Osteoblast (primary cell): ENCODE results near the gene IL6ST. TPM values are rescaled to one million over a fixed set of nuclear protein-coding genes. Genes with fewer than 3 reads are reported as not detected.

Experiments
- DNase-seq: peaks from one replicate; pipeline ENCODE4 v3.0.0; 2011; ENCODE audit warnings: low spot score, mixed read lengths; ENCODE audit not compliant: insufficient read length; ENCODE audit errors: missing footprints
- H2AFZ ChIP-seq: 2 replicates; pipeline ENCODE4 v1.6.0; 2011; ENCODE audit warnings: mild to moderate bottlenecking, low read length
- H3K27ac ChIP-seq: 2 replicates; pipeline ENCODE4 v1.5.1; 2011; ENCODE audit warnings: mild to moderate bottlenecking, low read depth, low read length, moderate library complexity
- H3K27me3 ChIP-seq: 2 replicates; pipeline ENCODE4 v1.6.0; 2012; ENCODE audit warnings: mild to moderate bottlenecking, control low read depth, inconsistent platforms, low read length, moderate library complexity; ENCODE audit not compliant: insufficient read depth
- H3K36me3 ChIP-seq: 2 replicates; pipeline ENCODE4 v1.5.1; 2011; ENCODE audit warnings: mild to moderate bottlenecking, low read length, control low read depth, moderate library complexity; ENCODE audit not compliant: insufficient read depth
- H3K4me1 ChIP-seq: 2 replicates; pipeline ENCODE4 v1.5.1; 2011; ENCODE audit warnings: mild to moderate bottlenecking, low read length, control low read depth, moderate library complexity; ENCODE audit not compliant: insufficient read depth
- H3K4me2 ChIP-seq: 2 replicates; pipeline ENCODE4 v1.6.0; 2011; ENCODE audit warnings: mild to moderate bottlenecking, low read length; ENCODE audit not compliant: insufficient read depth
- H3K4me3 ChIP-seq: fragments of 200-600 bp; sonication (generic); 3 replicates; pipeline ENCODE4 v1.5.1; 2012; ENCODE audit warnings: mild to moderate bottlenecking, low read length, inconsistent platforms; ENCODE audit not compliant: insufficient read depth
- H3K79me2 ChIP-seq: 2 replicates; pipeline ENCODE4 v1.6.0; 2012; ENCODE audit warnings: mild to moderate bottlenecking, low read length, control low read depth, inconsistent platforms; ENCODE audit not compliant: insufficient read depth
- H3K9me3 ChIP-seq: 2 replicates; pipeline ENCODE4 v1.5.1; 2011; ENCODE audit warnings: low read depth, low read length, control low read depth
- H4K20me1 ChIP-seq: 2 replicates; pipeline ENCODE4 v1.6.0; 2012; ENCODE audit warnings: mild to moderate bottlenecking, low read length, control low read depth; ENCODE audit not compliant: insufficient read depth
- small RNA-seq: library from RNA; depleted of rRNA; stranded (forward); fragments of <200 nt; gene quantifications from one replicate; pipeline ENCODE3, GENCODE V24; 2012
- total RNA-seq: library from RNA; depleted of rRNA; stranded (reverse); fragments of >200 nt; gene quantifications from 2 replicates; pipeline ENCODE4 v1.2.3, GENCODE V29; 2012
- TF ChIP-seq, protein P1 (sequence below): IDR thresholded peaks from 2 replicates; pipeline ENCODE4 v1.5.1; 2011; ENCODE audit warnings: mild to moderate bottlenecking, low read depth, low read length, moderate library complexity; ENCODE audit errors: extremely low read depth

IL6ST gene
- total RNA-seq, 1 donor: 804 TPM

DNA sequence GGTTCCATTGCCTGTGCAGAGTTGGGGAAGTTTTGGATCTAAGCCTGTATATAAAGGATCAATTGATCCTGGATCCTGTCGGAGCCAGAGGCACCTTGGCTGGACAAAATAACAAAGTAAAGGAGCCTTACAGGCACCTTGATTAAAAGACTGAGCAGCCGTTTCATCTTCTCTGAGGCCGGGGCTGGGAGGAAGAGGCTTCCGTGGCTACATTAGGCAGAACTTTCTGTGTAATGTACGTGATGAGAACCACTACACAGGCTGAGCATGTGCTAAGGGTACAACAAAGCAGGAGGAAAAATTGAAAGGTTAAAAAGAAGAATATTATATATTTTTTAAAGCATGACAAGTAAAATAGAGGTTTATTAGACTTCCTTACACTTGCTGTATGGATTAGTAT lies 106.6 kb downstream of the IL6ST start:
- H3K9me3 ChIP-seq: no peaks in the 10 kb centered on the region
- no peaks in the 10 kb centered on the region for H3K36me3 ChIP-seq
- no peak overlapping the region for H3K4me2 ChIP-seq
- no peak for DNase-seq
- H4K20me1 ChIP-seq: no peaks in the 10 kb centered on the region
- H3K79me2 ChIP-seq: no peaks in the 10 kb centered on the region
- TF ChIP-seq, protein P1, sequence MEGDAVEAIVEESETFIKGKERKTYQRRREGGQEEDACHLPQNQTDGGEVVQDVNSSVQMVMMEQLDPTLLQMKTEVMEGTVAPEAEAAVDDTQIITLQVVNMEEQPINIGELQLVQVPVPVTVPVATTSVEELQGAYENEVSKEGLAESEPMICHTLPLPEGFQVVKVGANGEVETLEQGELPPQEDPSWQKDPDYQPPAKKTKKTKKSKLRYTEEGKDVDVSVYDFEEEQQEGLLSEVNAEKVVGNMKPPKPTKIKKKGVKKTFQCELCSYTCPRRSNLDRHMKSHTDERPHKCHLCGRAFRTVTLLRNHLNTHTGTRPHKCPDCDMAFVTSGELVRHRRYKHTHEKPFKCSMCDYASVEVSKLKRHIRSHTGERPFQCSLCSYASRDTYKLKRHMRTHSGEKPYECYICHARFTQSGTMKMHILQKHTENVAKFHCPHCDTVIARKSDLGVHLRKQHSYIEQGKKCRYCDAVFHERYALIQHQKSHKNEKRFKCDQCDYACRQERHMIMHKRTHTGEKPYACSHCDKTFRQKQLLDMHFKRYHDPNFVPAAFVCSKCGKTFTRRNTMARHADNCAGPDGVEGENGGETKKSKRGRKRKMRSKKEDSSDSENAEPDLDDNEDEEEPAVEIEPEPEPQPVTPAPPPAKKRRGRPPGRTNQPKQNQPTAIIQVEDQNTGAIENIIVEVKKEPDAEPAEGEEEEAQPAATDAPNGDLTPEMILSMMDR: no peak
- no peaks in the 10 kb centered on the region for H3K4me1 ChIP-seq
- H3K4me3 ChIP-seq: no peak overlapping the region
- H2AFZ ChIP-seq: no peak overlapping the region
- no peaks in the 10 kb centered on the region for H3K27me3 ChIP-seq
- no peak overlapping the region for H3K27ac ChIP-seq

DNA sequence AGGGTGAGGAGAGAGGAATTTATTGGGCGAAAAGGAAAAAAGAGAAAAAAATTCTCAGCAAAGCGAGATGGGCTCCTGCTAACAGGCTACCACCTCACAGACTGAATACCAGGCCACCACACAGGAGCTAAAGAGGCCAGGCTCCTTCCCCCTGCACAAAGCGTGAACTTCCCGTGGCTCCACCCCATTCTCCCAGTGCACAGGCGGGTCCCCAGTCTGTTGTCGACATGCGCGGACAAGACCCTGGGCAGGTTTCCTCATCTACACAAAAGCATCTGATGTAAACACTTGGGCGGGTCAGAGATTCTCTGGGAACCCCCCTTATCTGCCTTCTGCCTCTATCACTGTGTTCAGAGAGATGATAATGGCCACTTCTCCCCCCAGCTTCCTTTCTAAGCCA lies 109.4 kb downstream of the IL6ST start:
- no peaks in the 10 kb centered on the region for H3K36me3 ChIP-seq
- TF ChIP-seq, protein P1: no peak
- no peak overlapping the region for H3K4me2 ChIP-seq
- no peaks in the 10 kb centered on the region for H3K9me3 ChIP-seq
- no peak overlapping the region for H3K27ac ChIP-seq
- no peaks in the 10 kb centered on the region for H4K20me1 ChIP-seq
- H3K4me3 ChIP-seq: no peak overlapping the region
- H3K4me1 ChIP-seq: no peaks in the 10 kb centered on the region
- H2AFZ ChIP-seq: no peak overlapping the region
- no peaks in the 10 kb centered on the region for H3K27me3 ChIP-seq
- no peaks in the 10 kb centered on the region for H3K79me2 ChIP-seq
- DNase-seq: no peak

Small RNA genes lying within 50 kb of the gene (small RNA-seq; reads per million reads assigned to genes)
- gene AC016596.1 (not detected), gene RF01210 (not detected)

Other genes with a start within 250 kb of the IL6ST start
- gene IL31RA, start 143.6 kb downstream of the IL6ST start, total RNA-seq: 0.36 TPM in 1 of 2 replicates, not detected in the other
- not detected in 2 replicates for gene ANKRD55, start 238.4 kb upstream of the IL6ST start, total RNA-seq